SJCRH30 (cell line): ENCODE measurements around the gene SLC28A3. TPM values are rescaled to one million over a fixed set of nuclear protein-coding genes. Genes with fewer than 3 reads are reported as not detected.
"Not testable (repeated sequence)": the region's sequence is repeated elsewhere in the genome, so short reads cannot be mapped to it uniquely, and the experiment has no call there.

ENCODE experiments used
- DNase-seq, 2 experiments: peaks; one replicate each; pipeline ENCODE4 v3.0.0-alpha.2; 2015 to 2020
- H3K27ac ChIP-seq: fragments of 250-450 bp; sonication (Bioruptor Pico); 2 replicates; pipeline ENCODE4 v1.5.1; 2020; ENCODE audit warnings: mild to moderate bottlenecking, moderate library complexity
- H3K27me3 ChIP-seq: fragments of 250-450 bp; sonication (Bioruptor Pico); 2 replicates; pipeline ENCODE4 v1.5.1; 2020; ENCODE audit warnings: mild to moderate bottlenecking, moderate library complexity
- H3K36me3 ChIP-seq: fragments of 250-450 bp; sonication (Bioruptor Pico); 2 replicates; pipeline ENCODE4 v1.5.1; 2020; ENCODE audit warnings: mild to moderate bottlenecking, moderate library complexity
- H3K4me1 ChIP-seq: fragments of 250-450 bp; sonication (Bioruptor Pico); 2 replicates; pipeline ENCODE4 v1.5.1; 2020; ENCODE audit warnings: mild to moderate bottlenecking, moderate library complexity
- H3K4me3 ChIP-seq: fragments of 250-450 bp; sonication (Bioruptor Pico); 2 replicates; pipeline ENCODE4 v1.5.1; 2020; ENCODE audit warnings: mild to moderate bottlenecking, moderate library complexity
- H3K9me3 ChIP-seq: fragments of 250-450 bp; sonication (Bioruptor Pico); replicated peaks from 2 replicates; pipeline ENCODE4 v1.5.1; 2020; ENCODE audit warnings: mild to moderate bottlenecking, moderate library complexity
- total RNA-seq: library from RNA; depleted of rRNA; stranded (reverse); fragments of >200 nt; shearing (Covaris generic); gene quantifications from 2 replicates; pipeline ENCODE4 v1.2.3, GENCODE V29; 2014

SLC28A3 gene
- total RNA-seq, 1 experiment from 2014 or later, result 0.02 TPM

DNA sequence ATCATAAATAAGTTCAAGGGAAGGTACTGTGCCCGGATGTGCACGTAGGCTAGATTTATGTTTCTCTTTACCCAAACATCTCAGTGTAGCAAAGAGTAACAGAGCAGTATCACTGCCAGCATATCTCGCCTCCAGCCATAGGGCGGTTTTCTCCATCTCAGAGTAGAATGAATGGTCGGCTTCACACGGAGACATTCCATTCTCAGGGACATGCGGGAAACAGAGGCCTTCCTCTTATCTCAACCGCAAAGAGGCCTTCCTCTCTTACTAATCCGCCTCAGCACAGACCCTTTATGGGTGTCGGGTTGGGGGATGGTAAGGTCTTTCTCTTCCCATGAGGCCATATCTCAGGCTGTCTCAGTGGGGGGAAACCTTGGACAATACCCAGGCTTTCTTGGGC lies 27.2 kb upstream of the SLC28A3 start:
- H3K27ac ChIP-seq, result not testable (repeated sequence)

GRCh38 chr9:84366683-84367082 lies 26.1 kb upstream of the SLC28A3 start:
- Histone ChIP-seq H3K9me3 (no peaks in the 10 kb centered on the region), H3K27ac (no peak overlapping the region), H3K4me1 (no peaks in the 10 kb centered on the region), H3K36me3 (no peaks in the 10 kb centered on the region), H3K27me3 (no peaks in the 10 kb centered on the region), H3K4me3 (no peak overlapping the region)
- DNase-seq, result no peak

More for the DNA sequence above, 27.2 kb upstream of the SLC28A3 start:
- not testable (repeated sequence) for H3K36me3 ChIP-seq, H3K9me3 ChIP-seq, H3K4me3 ChIP-seq, H3K27me3 ChIP-seq, H3K4me1 ChIP-seq, DNase-seq

DNA sequence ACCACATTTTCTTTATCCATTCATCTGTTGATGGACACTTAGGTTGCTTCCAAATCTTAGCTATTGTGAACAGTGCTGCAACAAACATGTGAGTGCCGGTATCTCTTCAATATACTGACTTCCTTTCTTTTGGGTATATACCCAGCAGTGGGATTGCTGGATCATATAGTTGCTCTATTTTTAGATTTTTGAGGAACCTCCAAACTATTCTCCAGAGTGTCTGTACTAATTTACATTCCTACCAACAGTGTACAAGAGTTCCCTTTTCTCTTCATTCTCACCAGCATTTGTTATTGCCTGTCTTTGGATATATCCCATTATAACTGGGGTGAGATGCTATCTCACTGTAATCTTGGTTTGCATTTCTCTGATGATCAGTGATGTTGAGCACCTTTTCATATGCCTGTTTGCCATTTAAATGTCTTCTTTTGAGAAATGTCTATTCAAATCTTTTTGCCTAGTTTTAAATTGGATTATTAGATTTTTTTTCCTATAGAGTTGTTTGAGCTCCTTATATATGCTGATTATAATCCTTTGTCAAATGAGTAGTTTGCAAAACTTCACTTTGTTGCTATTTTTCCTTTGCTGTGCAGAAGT lies 24.4 kb upstream of the SLC28A3 start:
- not testable (repeated sequence) for H3K4me3 ChIP-seq, H3K4me1 ChIP-seq, DNase-seq, H3K27ac ChIP-seq, H3K27me3 ChIP-seq, H3K9me3 ChIP-seq, H3K36me3 ChIP-seq

DNA sequence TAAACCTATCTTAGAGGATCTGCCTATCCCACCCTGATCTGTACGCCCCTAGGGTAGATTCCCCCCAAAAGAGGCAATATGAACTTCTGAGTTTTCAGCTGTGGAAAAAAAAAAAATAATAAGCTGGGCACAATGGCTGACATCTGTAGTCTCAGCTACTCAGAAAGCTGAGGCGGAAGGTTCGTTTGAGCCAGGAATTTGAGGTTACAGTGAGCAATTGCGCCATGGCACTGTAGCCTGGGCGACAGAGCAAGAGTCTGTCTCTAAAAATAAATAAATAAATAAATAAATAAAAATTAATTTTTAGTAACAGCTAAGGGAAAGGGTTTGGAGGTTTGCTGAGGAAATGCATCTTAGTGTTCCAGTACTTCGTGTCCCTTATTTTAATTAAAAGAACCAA lies 21.1 kb upstream of the SLC28A3 start:
- H3K4me3 ChIP-seq, result no peak overlapping the region
- H3K4me1 ChIP-seq, result no peaks in the 10 kb centered on the region
- H3K36me3 ChIP-seq, result no peaks in the 10 kb centered on the region
- DNase-seq, result no peak
- H3K9me3 ChIP-seq, result no peaks in the 10 kb centered on the region
- H3K27ac ChIP-seq, result no peak overlapping the region
- H3K27me3 ChIP-seq, result peaks cover 4% of the 10 kb centered on the region; the same call in 1 of the 2 replicates

DNA sequence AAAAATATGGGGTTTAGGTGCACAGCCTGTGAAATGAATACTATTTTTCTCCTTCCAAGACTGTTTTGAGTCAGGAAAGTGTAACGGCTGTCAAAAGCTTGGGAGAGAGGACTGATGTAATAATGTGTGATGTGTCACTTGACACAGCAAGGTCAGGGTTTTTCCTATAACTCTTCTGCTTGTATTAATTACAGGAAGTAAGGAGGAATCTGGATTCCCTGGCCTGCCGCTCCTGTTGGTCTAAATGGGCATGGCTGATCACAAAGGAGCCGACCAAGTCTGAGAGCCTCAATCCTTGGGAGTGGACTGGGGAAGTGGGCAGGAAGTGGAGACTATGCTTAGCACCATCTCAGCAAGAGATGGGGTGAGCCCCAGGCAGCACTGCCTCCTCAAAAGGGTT lies 16.7 kb upstream of the SLC28A3 start:
- no peak for DNase-seq
- H3K36me3 ChIP-seq, result no peaks in the 10 kb centered on the region
- no peak overlapping the region for H3K27ac ChIP-seq
- no peaks in the 10 kb centered on the region for H3K9me3 ChIP-seq
- H3K27me3 ChIP-seq, result peaks cover 4% of the 10 kb centered on the region; the same call in 1 of the 2 replicates
- no peaks in the 10 kb centered on the region for H3K4me1 ChIP-seq
- no peak overlapping the region for H3K4me3 ChIP-seq

DNA sequence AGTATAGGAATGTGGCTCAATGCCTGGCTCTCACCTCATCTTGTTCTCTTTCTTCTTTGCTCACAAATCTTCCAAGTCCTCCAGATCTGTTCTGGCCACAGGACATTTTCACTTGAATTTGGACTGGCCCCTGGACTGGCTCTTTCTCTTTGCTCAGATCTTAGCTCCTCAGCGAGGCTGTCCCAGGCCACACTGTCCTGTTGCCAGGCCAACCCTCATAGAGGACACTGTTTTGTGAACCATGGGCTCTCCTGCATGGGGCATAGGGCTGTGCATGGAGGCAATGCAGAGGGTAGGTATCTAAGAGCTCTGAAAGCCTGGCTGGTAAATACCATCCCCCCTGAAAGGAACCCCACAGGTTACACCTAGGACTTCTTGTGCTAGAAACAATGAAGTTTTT lies 13.5 kb upstream of the SLC28A3 start:
- Histone ChIP-seq H3K4me3 (no peak overlapping the region), H3K4me1 (no peaks in the 10 kb centered on the region), H3K27me3 (no peaks in the 10 kb centered on the region; the same call in 1 of the 2 replicates), H3K27ac (no peak overlapping the region), H3K9me3 (no peaks in the 10 kb centered on the region), H3K36me3 (no peaks in the 10 kb centered on the region)
- DNase-seq, result no peak

- H3K9me3 ChIP-seq, result no peaks in the 10 kb centered on the region
- no peaks in the 10 kb centered on the region for H3K36me3 ChIP-seq
- no peak for DNase-seq
- H3K4me3 ChIP-seq, result no peak overlapping the region
- no peak overlapping the region for H3K27ac ChIP-seq
- H3K27me3 ChIP-seq, result no peaks in the 10 kb centered on the region
- H3K4me1 ChIP-seq, result no peaks in the 10 kb centered on the region
Observed at GRCh38 chr9:84349671-84350070, 9.1 kb upstream of the SLC28A3 start.

- Histone ChIP-seq H3K9me3 (no peaks in the 10 kb centered on the region), H3K27me3 (no peaks in the 10 kb centered on the region), H3K36me3 (no peaks in the 10 kb centered on the region), H3K27ac (no peak overlapping the region), H3K4me3 (no peak overlapping the region), H3K4me1 (no peaks in the 10 kb centered on the region)
- no peak for DNase-seq
Observed at GRCh38 chr9:84343111-84343521, 2.6 kb upstream of the SLC28A3 start.

DNA sequence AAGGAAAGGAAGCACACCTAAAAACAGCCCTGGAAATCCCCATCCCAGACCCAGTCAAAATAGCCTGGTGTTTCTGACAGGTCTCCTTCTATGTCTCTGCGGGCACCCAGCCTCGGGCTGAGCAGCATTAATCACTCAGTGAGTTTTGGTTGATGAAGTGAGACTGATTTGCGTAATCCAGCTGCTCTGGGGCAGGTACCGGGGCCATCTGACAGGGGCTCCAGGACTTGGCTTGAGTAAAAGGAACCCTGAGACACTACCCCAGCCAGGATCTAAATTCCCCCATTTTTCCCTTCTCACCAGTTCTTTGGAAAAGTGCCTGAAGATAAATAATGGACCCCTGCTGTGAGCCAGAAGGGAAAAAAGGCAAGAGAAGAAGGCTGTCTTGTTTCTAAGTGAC lies 596 bp downstream of the SLC28A3 start:
- no peak for DNase-seq
- Histone ChIP-seq H3K27ac (no peak overlapping the region), H3K4me1 (no peaks in the 10 kb centered on the region), H3K36me3 (no peaks in the 10 kb centered on the region), H3K27me3 (no peaks in the 10 kb centered on the region; the same call in 1 of the 2 replicates), H3K4me3 (no peak overlapping the region), H3K9me3 (no peaks in the 10 kb centered on the region)

- Histone ChIP-seq H3K4me1 (no peaks in the 10 kb centered on the region), H3K4me3 (no peak overlapping the region), H3K9me3 (no peaks in the 10 kb centered on the region), H3K27me3 (no peaks in the 10 kb centered on the region; the same call in 1 of the 2 replicates), H3K36me3 (no peaks in the 10 kb centered on the region), H3K27ac (no peak overlapping the region)
- no peak for DNase-seq
Observed at GRCh38 chr9:84339503-84339902, 1.1 kb downstream of the SLC28A3 start.

DNA sequence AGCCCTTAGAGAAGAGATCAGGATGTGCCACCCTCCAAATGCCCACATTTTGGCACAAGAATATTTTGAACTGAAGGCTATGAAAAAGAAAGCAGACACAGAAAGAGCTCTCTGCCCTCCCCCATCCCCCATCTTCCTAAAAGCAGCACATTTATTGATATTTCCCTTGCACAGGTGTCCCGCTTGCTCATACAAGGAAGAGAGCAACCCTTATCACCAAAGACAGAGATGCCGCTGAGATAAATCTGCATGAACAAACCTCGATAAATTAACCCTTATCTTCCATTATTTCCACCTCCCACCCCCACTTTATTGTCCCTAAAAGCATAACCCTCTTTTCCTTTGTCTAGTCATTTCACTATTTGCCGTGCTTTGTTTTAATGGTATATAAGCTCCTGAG lies 1.8 kb downstream of the SLC28A3 start:
- Histone ChIP-seq H3K27me3 (no peaks in the 10 kb centered on the region; the same call in 1 of the 2 replicates), H3K4me3 (no peak overlapping the region), H3K4me1 (no peaks in the 10 kb centered on the region), H3K36me3 (no peaks in the 10 kb centered on the region), H3K9me3 (no peaks in the 10 kb centered on the region), H3K27ac (no peak overlapping the region)
- DNase-seq, result no peak

DNA sequence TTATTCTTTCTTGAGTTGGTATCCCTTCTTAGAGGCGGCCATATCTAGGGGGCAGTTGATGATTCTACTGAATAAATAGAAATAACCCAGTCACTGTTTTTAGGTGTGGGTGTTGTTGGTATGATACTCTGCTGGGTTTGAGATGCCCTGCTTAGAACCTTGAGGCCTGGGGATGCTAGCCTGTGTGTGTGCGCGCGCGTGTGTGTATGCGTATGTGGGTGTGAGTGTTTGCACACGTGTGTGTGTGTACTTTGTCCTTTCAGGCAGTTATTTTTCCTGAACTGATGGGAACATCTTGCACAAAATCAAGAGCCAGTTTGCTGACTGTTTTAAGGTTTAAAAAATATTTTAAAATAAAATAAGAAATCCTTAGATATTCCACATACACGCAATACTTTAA lies 3.3 kb downstream of the SLC28A3 start:
- no peak for DNase-seq
- Histone ChIP-seq H3K9me3 (no peaks in the 10 kb centered on the region), H3K27me3 (no peaks in the 10 kb centered on the region; the same call in 1 of the 2 replicates), H3K27ac (no peak overlapping the region), H3K36me3 (no peaks in the 10 kb centered on the region), H3K4me3 (no peak overlapping the region), H3K4me1 (no peaks in the 10 kb centered on the region)

DNA sequence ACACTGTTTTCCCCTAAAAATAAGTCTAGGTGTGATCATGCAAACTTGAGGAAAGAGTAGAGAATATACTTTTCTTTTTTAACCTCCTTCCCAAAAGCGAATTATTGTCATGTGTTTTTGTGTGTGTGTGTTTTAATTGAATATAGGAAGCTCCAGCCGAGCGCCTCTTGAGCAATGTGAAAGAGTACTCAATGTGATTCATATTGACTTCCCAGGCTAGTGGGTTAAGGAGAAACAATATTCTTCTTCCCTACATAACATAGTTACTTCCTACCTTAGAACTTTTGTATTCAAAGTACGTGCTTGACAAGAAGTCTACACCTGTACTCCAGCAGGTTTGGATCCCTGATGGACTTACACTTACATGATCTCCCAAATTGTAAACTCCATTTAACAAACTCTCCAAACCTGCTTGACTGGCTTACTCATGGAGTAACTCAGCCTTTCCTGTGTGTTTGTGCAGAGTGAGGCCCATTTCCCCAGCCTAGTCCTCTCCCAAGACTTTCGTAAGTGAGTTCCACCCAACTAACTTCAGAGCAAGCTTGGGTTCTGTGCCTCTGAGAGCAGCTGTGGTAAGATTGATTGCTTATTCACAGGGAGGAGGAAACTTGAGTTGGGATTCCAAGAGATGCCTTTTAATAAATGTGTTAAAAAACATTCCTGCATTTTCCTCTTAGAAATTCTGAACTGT lies 9.3 kb downstream of the SLC28A3 start:
- Histone ChIP-seq H3K9me3 (no peaks in the 10 kb centered on the region), H3K27ac (no peak overlapping the region), H3K27me3 (no peaks in the 10 kb centered on the region; the same call in 1 of the 2 replicates), H3K4me3 (no peak overlapping the region), H3K36me3 (no peaks in the 10 kb centered on the region), H3K4me1 (no peaks in the 10 kb centered on the region)
- no peak for DNase-seq

GRCh38 chr9:84330246-84330645 lies 10.3 kb downstream of the SLC28A3 start:
- Histone ChIP-seq H3K4me1 (no peaks in the 10 kb centered on the region), H3K4me3 (no peak overlapping the region), H3K36me3 (no peaks in the 10 kb centered on the region), H3K27ac (no peak overlapping the region), H3K9me3 (no peaks in the 10 kb centered on the region), H3K27me3 (no peaks in the 10 kb centered on the region; the same call in 1 of the 2 replicates)
- no peak for DNase-seq

DNA sequence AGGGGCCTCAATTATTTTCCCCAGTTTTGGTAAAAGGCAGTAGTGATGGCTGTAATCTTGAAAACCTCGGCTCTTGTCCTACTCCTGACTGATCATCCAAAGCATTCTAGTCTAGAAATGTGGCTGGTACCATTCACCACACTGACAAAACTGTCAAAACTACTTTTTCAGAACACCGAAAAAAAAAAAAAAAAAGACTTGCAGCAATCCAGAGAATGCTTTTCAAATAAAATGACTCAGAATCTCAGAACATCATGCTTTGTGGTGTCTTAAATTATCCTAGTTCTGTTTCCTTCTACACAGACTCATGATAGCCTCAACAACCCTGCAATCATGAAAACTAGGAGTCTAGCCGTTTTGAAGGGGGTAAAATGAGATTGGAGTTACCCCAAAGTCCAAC lies 13.4 kb downstream of the SLC28A3 start:
- H3K4me1 ChIP-seq, result no peaks in the 10 kb centered on the region
- no peak for DNase-seq
- H3K4me3 ChIP-seq, result no peak overlapping the region
- H3K9me3 ChIP-seq, result no peaks in the 10 kb centered on the region
- H3K27me3 ChIP-seq, result no peaks in the 10 kb centered on the region
- no peak overlapping the region for H3K27ac ChIP-seq
- no peaks in the 10 kb centered on the region for H3K36me3 ChIP-seq
